K562 (cell line): ENCODE measurements around the gene LHX3. TPM values are rescaled to one million over a fixed set of nuclear protein-coding genes. Genes with fewer than 3 reads are reported as not detected.

Source experiments
- ATAC-seq: fragments of 200-7000 bp; cut with Tn5 transposase; 3 replicates; pipeline ENCODE4 v1.9.1; 2020; ENCODE audit warnings: moderate library complexity
- BruUV-seq: library from RNA; stranded (reverse); fragments of 400-500 nt; replicated peaks from 2 replicates; lab custom pipeline; 2021; lab: Mats Ljungman, UMichigan
- CTCF ChIA-PET: fragments of 300-600 bp; formaldehyde crosslinking; extraction: SDS; loops from one replicate; lab custom pipeline; 2021; ENCODE audit warnings: low intra/inter-chr PET ratio; lab: Yijun Ruan, JAX
- POLR2A ChIA-PET: fragments of 300-600, 350-650 bp; sonication (Branson Sonifier 250); formaldehyde crosslinking; extraction: SDS; loops from one replicate; lab custom pipeline; 2021; ENCODE audit warnings: antibody characterized with exemption, inconsistent platforms; lab: Yijun Ruan, JAX
- DNase-seq, 4 experiments: peaks; one replicate each; pipeline versions ENCODE4 v3.0.0 to v3.0.0-alpha.2; 2011 to 2018; ENCODE audit warnings: low spot score in 3 of 4, mixed read lengths in 3 of 4; ENCODE audit errors: extremely low read depth in 1 of 4
- FAIRE-seq: peaks from 2 replicates; lab custom pipeline; 2011; peaks lifted over from hg19 to GRCh38; lab: Jason Lieb, UNC
- H2AFZ ChIP-seq: 2 replicates; pipeline ENCODE4 v1.6.0; 2011; ENCODE audit warnings: low read depth, low read length, control low read depth, inconsistent platforms
- H3K27ac ChIP-seq: fragments of 200-600 bp; 3 replicates; pipeline ENCODE4 v1.8.0; 2011; ENCODE audit warnings: low read depth, mild to moderate bottlenecking, control low read depth, inconsistent platforms, low read length, moderate library complexity, mixed read lengths; ENCODE audit errors: extremely low read depth
- H3K27me3 ChIP-seq, 2 experiments: fragments of 300-600 bp in 1 of 2; 2 replicates in 1 of 2; 3 replicates in 1 of 2; pipeline versions ENCODE4 v1.6.0 to v1.8.0; 2011; ENCODE audit warnings: inconsistent platforms in 2 of 2, low read length in 2 of 2, mild to moderate bottlenecking in 1 of 2, mixed read lengths in 1 of 2, moderate library complexity in 1 of 2; ENCODE audit not compliant: control insufficient read depth in 2 of 2, insufficient read depth in 2 of 2
- H3K36me3 ChIP-seq: fragments of 300-600 bp; 3 replicates; pipeline ENCODE4 v1.8.0; 2011; ENCODE audit warnings: mild to moderate bottlenecking, low read length, inconsistent platforms; ENCODE audit not compliant: control insufficient read depth, insufficient read depth
- H3K4me1 ChIP-seq, 2 experiments: fragments of 200-600 bp in 1 of 2; replicated peaks in 1 of 2; 2 replicates in 1 of 2; 3 replicates in 1 of 2; pipeline versions ENCODE4 v1.5.1 to v1.8.0; 2011; ENCODE audit warnings: inconsistent platforms in 2 of 2, low read length in 2 of 2, mild to moderate bottlenecking in 1 of 2, mixed read lengths in 1 of 2, moderate library complexity in 1 of 2; ENCODE audit not compliant: control insufficient read depth in 2 of 2, insufficient read depth in 2 of 2
- H3K4me2 ChIP-seq: 2 replicates; pipeline ENCODE4 v1.6.1; 2011; ENCODE audit warnings: low read length, control low read depth, inconsistent platforms, mixed read lengths; ENCODE audit not compliant: insufficient read depth
- H3K4me3 ChIP-seq: fragments of 200-600 bp; sonication (generic), shearing (Covaris generic); 2 replicates; pipeline ENCODE4 v1.5.1; 2016; ENCODE audit warnings: control low read depth, inconsistent platforms
- H3K79me2 ChIP-seq: fragments of 200-600 bp; 3 replicates; pipeline ENCODE4 v1.8.0; 2011; ENCODE audit warnings: low read length, inconsistent platforms; ENCODE audit not compliant: control insufficient read depth, insufficient read depth
- H3K9ac ChIP-seq, 2 experiments: 2 replicates each; pipeline versions ENCODE4 v1.6.0 to v1.6.1; 2011; ENCODE audit warnings: low read depth in 2 of 2, low read length in 2 of 2, control low read depth in 1 of 2, inconsistent platforms in 1 of 2, mild to moderate bottlenecking in 1 of 2, mixed read lengths in 1 of 2; ENCODE audit not compliant: insufficient read depth in 1 of 2
- H3K9me1 ChIP-seq: one replicate; pipeline ENCODE4 v1.6.0; 2011; ENCODE audit warnings: inconsistent platforms, mild to moderate bottlenecking, low read length, moderate library complexity; ENCODE audit not compliant: control insufficient read depth, insufficient read depth
- H3K9me3 ChIP-seq: replicated peaks from 2 replicates; pipeline ENCODE4 v1.5.1; 2011; ENCODE audit warnings: low read depth, low read length, inconsistent platforms; ENCODE audit not compliant: control insufficient read depth, insufficient read depth
- H4K20me1 ChIP-seq: replicated peaks from 2 replicates; pipeline ENCODE4 v1.6.1; 2011; ENCODE audit warnings: low read length, inconsistent platforms, mixed read lengths; ENCODE audit not compliant: control insufficient read depth, insufficient read depth
- ASH1L ChIP-seq: fragments of 450-650 bp; IDR thresholded peaks from 2 replicates; pipeline ENCODE4 v1.6.1; 2018; ENCODE audit warnings: borderline replicate concordance, mild to moderate bottlenecking, low read depth; ENCODE audit not compliant: partially characterized antibody
- HDGF ChIP-seq: fragments of 450-650 bp; IDR thresholded peaks from 2 replicates; pipeline ENCODE4 v1.6.1; 2016
- MYBL2 ChIP-seq, 2 experiments: fragments of 450-650 bp in 1 of 2; sonication (generic) in 1 of 2; formaldehyde crosslinking in 1 of 2; IDR thresholded peaks; 2 replicates each; pipeline versions ENCODE4 v1.6.1 to v1.8.1; 2017 to 2022; ENCODE audit warnings: borderline replicate concordance in 1 of 2, inconsistent platforms in 1 of 2, low read depth in 1 of 2, mild to moderate bottlenecking in 1 of 2, missing genetic modification reagents in 1 of 2, moderate library complexity in 1 of 2
- PTTG1 ChIP-seq: fragments of 450-650 bp; IDR thresholded peaks from 2 replicates; pipeline ENCODE4 v1.6.1; 2016; ENCODE audit warnings: low read depth, mild to moderate bottlenecking, missing genetic modification characterization, missing compliant biosample characterization
- SIRT6 ChIP-seq: IDR thresholded peaks from one replicate; pipeline ENCODE4 v1.6.1; 2012; ENCODE audit warnings: low read depth, mild to moderate bottlenecking, control low read depth, inconsistent platforms, low read length, moderate library complexity
- ZC3H8 ChIP-seq: fragments of 450-650 bp; IDR thresholded peaks from 2 replicates; pipeline ENCODE4 v1.6.1; 2017
- WGBS: fragments of 100-300 bp; shearing (Covaris generic); methylation state at CpG from one replicate; pipeline ENCODE4 v1.1.6; 2016; ENCODE audit warnings: low coverage, mixed read lengths; ENCODE audit not compliant: insufficient coverage; ENCODE audit errors: missing lambda C conversion rate; 5-methylcytosine and 5-hydroxymethylcytosine counted together
- in situ Hi-C: fragments of 300-500 bp; cut with MboI; formaldehyde crosslinking; loops from 4 replicates; pipeline ENCODE4 v1.15.0; 2018; ENCODE audit warnings: inconsistent platforms, mixed read lengths
- intact Hi-C: fragments of 100-400 bp; cut with micrococcal nuclease; formaldehyde crosslinking; loops from 2 replicates; pipeline ENCODE4 v1.14.2; 2022
- polyA plus RNA-seq, 8 experiments: library from polyadenylated mRNA; depleted of rRNA in 4 of 8; stranded (reverse) in 5 of 8; unstranded in 3 of 8; fragments of >200 nt; fragmentation: Nextera tagmentation in 2 of 8; fragmentation: Illumina TruSeq in 1 of 8; extraction: Ambion mirVana in 2 of 8; extraction: Trizol in 1 of 8; gene quantifications; 2 replicates each; pipeline versions ENCODE4 v1.2.1 to v1.2.3, GENCODE V29; 2011 to 2014; ENCODE audit warnings: inconsistent platforms in 1 of 8, missing spikeins in 1 of 8
- total RNA-seq, 7 experiments: library from RNA; depleted of rRNA in 6 of 7; stranded (reverse); fragments of >200 nt in 6 of 7; fragmentation: Illumina TruSeq in 2 of 7; extraction: Trizol in 2 of 7; gene quantifications; 2 replicates each; pipeline versions ENCODE4 v1.2.1 to v1.2.3, GENCODE V29; 2011 to 2021; ENCODE audit warnings: low replicate concordance in 1 of 7
- TF ChIP-seq, protein P1 (sequence below): sonication (generic); formaldehyde crosslinking; IDR thresholded peaks from 2 replicates; pipeline ENCODE4 v1.8.1; 2023; ENCODE audit warnings: mild to moderate bottlenecking, missing genetic modification reagents, moderate library complexity
- TF ChIP-seq, protein P2 (sequence below): IDR thresholded peaks from 2 replicates; pipeline ENCODE4 v1.6.1; 2012; ENCODE audit warnings: low read depth, low read length, improper control_type of control experiment, borderline replicate concordance
- TF ChIP-seq, protein P3 (sequence below): fragments of 450-650 bp; IDR thresholded peaks from 2 replicates; pipeline ENCODE4 v1.6.1; 2016
- TF ChIP-seq, protein P4 (sequence below): fragments of 450-650 bp; formaldehyde crosslinking; IDR thresholded peaks from 2 replicates; pipeline ENCODE4 v1.4.0; 2022; ENCODE audit warnings: missing genetic modification characterization
- TF ChIP-seq, protein P5 (sequence below): fragments of 450-650 bp; formaldehyde crosslinking; IDR thresholded peaks from 2 replicates; pipeline ENCODE4 v1.4.0; 2020; ENCODE audit warnings: mild to moderate bottlenecking, moderate library complexity

Gene LHX3
- total and polyA plus RNA-seq, 9 of the 15 experiments (the other 6 are each of a cell fraction or from before 2014, with no cell fraction given): 0.09 TPM; not detected in 8

DNA sequence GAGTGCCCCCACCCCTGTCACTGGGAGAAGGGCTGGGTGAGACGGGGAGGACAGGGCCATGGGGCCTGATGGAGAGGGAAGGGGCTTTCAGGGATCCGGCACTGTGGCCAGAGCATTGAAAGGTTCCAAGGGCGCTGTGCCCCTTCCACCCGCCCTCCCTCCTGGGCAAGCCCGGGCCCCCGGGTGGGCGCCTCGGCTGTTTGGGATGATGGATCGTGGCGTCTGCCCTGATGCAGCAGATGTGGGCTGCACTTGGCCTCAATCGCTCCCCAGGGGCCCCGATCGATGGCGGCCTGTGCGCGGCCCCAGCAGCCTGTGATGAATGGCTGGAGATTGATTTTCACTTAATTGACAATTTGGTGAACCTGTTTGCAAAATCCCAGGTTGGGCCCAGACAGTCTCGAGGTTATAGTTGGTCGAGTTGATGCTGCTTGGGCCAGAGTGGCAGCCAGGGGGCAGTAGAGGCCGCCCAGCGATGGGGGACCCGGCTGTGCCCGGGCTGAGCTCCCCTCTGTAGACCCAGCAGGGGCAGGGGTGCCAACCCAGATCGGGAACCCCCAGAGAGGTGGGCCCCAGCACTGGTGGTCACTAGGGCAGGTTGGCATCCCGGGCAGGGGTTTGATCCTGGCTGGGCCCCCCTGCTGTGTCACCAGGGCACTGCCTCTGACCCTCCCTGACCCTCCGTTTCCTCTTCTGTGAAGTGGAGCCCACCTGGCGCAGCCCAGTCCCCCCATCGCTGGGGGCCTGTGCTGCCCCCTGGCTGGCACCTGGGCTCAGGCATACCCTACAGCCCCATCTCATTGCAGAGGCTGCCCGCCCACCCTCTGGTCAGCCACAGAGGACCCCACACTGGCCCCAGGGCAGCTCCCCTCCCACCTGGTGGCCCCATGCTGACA lies 34.7 kb downstream of the LHX3 start (continued):
- TF ChIP-seq, protein P1, sequence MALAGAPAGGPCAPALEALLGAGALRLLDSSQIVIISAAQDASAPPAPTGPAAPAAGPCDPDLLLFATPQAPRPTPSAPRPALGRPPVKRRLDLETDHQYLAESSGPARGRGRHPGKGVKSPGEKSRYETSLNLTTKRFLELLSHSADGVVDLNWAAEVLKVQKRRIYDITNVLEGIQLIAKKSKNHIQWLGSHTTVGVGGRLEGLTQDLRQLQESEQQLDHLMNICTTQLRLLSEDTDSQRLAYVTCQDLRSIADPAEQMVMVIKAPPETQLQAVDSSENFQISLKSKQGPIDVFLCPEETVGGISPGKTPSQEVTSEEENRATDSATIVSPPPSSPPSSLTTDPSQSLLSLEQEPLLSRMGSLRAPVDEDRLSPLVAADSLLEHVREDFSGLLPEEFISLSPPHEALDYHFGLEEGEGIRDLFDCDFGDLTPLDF (CRISPR knock-in tag): no peak

DNA sequence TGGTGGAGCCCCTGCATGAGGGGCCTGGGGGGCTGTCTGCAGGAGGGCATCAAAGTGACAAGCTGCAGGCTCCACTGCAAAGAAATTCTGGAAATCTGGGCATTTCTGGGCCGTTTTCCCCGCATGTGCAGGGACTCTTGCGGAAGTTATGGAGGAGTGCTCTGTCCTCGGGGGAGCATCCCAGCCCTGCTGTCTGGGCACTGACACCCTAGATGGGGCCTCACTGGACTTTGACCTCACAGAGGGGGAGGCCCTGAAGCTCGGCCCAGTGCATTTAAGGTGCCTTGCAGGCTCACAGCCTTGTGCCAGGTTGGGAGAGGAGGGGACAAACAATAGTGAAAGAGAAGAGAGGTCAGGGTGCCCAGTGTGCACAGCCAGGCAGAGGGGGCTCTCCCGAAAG lies 35.4 kb downstream of the LHX3 start:
- no TSS peak for BruUV-seq
- ChIA-PET CTCF (interaction anchor here (0.6 to 3.1 kb wide), 4 partner anchors 57 to 115 kb away, joined by 3 to 25 read pairs (median 6); no protein-coding TSS in a partner anchor), POLR2A (no interaction called here)
- Histone ChIP-seq H2AFZ (no peak overlapping the region), H3K27me3 (peaks cover 22 to 67% of the 10 kb centered on the region in 2 experiments; a peak in 4 of 5 replicates), H4K20me1 (0 out of 2 replicates have a peak, but pooled peaks cover 5% of the 10 kb centered on the region), H3K9me3 (peaks cover 4% of the 10 kb centered on the region; the same call in 1 of the 2 replicates), H3K36me3 (no peaks in the 10 kb centered on the region), H3K79me2 (no peaks in the 10 kb centered on the region), H3K4me2 (no peak overlapping the region), H3K27ac (no peak overlapping the region), H3K4me1 (peaks cover 0 to 18% of the 10 kb centered on the region in 2 experiments; a peak in 2 of 5 replicates), H3K9me1 (no peaks in the 10 kb centered on the region), H3K9ac (no peak overlapping the region; a peak in 1 of 4 replicates), H3K4me3 (no peak overlapping the region)
- DNase-seq: no peak
- intact Hi-C loops (no loop called here), in situ Hi-C loops (no loop called here)
- WGBS: 14% methylated on average over 2 of the region's 6 CpGs
- no peak for FAIRE-seq
- no peak for ATAC-seq
- no peak for TF ChIP-seq HDGF
- TF ChIP-seq, protein P2, sequence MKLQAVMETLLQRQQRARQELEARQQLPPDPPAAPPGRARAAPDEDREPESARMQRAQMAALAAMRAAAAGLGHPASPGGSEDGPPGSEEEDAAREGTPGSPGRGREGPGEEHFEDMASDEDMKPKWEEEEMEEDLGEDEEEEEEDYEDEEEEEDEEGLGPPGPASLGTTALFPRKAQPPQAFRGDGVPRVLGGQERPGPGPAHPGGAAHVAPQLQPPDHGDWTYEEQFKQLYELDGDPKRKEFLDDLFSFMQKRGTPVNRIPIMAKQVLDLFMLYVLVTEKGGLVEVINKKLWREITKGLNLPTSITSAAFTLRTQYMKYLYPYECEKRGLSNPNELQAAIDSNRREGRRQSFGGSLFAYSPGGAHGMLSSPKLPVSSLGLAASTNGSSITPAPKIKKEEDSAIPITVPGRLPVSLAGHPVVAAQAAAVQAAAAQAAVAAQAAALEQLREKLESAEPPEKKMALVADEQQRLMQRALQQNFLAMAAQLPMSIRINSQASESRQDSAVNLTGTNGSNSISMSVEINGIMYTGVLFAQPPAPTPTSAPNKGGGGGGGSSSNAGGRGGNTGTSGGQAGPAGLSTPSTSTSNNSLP: no peak
- TF ChIP-seq, protein P3, sequence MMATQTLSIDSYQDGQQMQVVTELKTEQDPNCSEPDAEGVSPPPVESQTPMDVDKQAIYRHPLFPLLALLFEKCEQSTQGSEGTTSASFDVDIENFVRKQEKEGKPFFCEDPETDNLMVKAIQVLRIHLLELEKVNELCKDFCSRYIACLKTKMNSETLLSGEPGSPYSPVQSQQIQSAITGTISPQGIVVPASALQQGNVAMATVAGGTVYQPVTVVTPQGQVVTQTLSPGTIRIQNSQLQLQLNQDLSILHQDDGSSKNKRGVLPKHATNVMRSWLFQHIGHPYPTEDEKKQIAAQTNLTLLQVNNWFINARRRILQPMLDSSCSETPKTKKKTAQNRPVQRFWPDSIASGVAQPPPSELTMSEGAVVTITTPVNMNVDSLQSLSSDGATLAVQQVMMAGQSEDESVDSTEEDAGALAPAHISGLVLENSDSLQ: no peak
- no peak for TF ChIP-seq ZC3H8
- TF ChIP-seq, protein P4, sequence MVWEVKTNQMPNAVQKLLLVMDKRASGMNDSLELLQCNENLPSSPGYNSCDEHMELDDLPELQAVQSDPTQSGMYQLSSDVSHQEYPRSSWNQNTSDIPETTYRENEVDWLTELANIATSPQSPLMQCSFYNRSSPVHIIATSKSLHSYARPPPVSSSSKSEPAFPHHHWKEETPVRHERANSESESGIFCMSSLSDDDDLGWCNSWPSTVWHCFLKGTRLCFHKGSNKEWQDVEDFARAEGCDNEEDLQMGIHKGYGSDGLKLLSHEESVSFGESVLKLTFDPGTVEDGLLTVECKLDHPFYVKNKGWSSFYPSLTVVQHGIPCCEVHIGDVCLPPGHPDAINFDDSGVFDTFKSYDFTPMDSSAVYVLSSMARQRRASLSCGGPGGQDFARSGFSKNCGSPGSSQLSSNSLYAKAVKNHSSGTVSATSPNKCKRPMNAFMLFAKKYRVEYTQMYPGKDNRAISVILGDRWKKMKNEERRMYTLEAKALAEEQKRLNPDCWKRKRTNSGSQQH (CRISPR knock-in tag): no peak
- TF ChIP-seq ASH1L: no peak
- no peak for TF ChIP-seq MYBL2 (IDR thresholded peaks at IDR 0.05; ENCODE audit: low read depth)
- TF ChIP-seq MYBL2 (CRISPR knock-in tag; IDR thresholded peaks at IDR 0.05; ENCODE audit: borderline replicate concordance): no peak
- TF ChIP-seq, protein P5, sequence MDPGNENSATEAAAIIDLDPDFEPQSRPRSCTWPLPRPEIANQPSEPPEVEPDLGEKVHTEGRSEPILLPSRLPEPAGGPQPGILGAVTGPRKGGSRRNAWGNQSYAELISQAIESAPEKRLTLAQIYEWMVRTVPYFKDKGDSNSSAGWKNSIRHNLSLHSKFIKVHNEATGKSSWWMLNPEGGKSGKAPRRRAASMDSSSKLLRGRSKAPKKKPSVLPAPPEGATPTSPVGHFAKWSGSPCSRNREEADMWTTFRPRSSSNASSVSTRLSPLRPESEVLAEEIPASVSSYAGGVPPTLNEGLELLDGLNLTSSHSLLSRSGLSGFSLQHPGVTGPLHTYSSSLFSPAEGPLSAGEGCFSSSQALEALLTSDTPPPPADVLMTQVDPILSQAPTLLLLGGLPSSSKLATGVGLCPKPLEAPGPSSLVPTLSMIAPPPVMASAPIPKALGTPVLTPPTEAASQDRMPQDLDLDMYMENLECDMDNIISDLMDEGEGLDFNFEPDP (CRISPR knock-in tag): no peak
- no peak for TF ChIP-seq PTTG1 (tag)
- no peak for TF ChIP-seq SIRT6
